Measurements from ENCODE around the gene FTL. TPM values are rescaled to one million over a fixed set of nuclear protein-coding genes. Genes with fewer than 3 reads are reported as not detected.
"Not testable (repeated sequence)": the region's sequence is repeated elsewhere in the genome, so short reads cannot be mapped to it uniquely, and the experiment has no call there.

The FTL gene
- 828 TPM for total RNA-seq

DNA sequence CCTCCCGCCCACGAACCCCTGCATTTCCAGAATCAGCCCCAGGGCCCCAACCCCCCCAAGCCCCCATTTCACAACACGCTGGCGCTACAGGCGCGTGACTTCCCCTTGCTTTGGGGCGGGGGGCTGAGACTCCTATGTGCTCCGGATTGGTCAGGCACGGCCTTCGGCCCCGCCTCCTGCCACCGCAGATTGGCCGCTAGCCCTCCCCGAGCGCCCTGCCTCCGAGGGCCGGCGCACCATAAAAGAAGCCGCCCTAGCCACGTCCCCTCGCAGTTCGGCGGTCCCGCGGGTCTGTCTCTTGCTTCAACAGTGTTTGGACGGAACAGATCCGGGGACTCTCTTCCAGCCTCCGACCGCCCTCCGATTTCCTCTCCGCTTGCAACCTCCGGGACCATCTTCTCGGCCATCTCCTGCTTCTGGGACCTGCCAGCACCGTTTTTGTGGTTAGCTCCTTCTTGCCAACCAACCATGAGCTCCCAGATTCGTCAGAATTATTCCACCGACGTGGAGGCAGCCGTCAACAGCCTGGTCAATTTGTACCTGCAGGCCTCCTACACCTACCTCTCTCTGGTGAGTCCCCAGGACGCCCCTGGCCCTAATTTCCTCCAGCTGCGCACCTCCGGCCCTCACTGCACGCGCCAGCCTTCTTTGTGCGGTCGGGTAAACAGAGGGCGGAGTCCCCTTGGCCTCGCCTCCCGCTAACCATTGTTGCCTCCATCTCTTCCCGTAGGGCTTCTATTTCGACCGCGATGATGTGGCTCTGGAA, at the start of gene FTL:
FTL (plus strand) TSS at position 270 of the 766 bp plus-strand sequence; CDS start at position 469, 199 bp downstream.
- DNase-seq: peak; percentile 94

DNA sequence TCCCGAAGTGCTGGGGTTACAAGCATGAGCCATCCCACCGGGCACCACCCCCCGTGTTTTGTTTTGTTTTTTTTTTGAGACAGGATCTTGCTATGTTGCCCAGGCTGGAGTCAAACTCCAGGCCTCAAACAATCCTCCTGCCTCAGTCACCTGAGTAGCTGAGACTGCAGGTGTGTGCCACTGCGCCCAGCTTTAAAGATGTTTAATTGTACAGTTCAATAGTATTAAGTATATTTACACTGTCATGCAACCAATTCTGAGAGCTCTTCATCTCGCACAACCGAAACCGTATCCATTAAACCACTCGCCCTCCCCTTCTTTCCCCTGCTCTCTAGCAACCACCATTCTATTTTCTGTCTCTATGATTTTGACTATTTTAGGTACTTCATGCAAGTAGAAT, 49.4 kb upstream of the FTL start:
- no peak for DNase-seq

DNA sequence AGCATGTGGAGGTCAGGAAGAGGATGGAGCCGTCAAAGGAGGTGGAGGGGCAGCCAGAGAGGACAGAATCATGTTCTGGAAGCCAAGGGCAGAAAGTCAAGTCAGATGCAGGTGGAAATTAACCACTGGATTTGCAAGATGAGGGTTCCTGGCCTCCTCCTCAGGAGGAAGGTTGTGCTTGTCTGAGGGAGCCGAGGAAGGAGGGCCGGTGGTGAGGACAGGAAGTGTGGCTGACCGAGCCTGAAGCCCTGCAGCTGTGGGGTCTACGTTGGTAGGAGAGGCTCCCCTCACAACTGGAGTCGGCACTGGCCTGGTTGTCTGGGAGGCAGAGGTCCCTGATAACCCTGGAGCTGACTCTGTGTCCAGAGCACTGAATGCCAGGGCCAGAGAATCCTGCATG, 47.0 kb upstream of the FTL start:
- no peak for DNase-seq

DNA sequence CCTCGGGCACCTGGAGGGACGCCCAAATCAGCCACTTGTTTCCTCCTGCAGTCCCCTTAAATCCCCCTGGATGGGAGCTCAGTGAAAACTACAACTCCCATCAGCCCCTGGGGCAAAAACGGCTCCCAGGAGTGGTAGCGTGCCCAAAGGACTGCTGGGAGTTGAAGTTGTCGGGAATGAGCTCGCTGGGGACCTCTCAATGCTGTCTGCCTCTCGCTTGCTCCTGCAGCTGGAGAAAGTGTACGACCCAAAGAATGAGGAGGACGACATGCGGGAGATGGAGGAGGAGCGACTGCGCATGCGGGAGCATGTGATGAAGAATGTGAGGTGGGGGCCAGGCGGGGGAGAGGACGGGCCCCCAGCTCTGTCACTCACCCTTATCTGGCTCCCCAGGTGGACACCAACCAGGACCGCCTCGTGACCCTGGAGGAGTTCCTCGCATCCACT, 46.3 kb upstream of the FTL start:
- no peak for DNase-seq

DNA sequence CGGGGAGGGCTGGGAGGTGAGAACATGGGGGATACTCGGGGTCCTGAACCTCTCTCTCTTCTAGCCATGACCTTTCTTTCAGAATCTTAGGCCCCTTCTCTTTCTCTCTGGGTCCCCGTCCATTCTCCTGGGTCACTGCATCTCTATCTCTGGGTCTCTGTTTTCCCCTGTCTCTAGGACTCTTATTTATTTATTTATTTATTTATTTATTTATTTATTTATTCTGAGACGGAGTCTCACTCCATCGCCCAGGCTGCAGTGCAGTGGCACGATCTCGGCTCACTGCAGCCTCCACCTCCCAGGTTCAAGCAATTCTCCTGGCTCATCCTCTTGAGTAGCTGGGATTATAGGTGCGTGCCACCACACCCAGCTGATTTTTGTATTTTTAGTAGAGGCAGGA, 45.8 kb upstream of the FTL start:
- not testable (repeated sequence) for DNase-seq

DNA sequence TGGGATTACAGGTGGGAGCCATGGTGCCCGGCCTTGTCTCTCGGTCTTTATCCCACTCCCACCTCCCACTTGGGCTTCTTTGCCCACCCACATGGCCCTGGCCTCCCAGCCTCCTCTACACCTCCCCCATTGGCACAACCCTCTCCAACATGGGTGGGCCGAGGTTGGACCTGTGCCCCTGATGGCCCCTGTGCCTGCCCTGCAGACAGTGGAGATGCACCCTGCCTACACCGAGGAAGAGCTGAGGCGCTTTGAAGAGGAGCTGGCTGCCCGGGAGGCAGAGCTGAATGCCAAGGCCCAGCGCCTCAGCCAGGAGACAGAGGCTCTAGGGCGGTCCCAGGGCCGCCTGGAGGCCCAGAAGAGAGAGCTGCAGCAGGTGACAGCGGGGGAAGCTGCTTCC, 44.2 kb upstream of the FTL start:
- no peak for DNase-seq

DNA sequence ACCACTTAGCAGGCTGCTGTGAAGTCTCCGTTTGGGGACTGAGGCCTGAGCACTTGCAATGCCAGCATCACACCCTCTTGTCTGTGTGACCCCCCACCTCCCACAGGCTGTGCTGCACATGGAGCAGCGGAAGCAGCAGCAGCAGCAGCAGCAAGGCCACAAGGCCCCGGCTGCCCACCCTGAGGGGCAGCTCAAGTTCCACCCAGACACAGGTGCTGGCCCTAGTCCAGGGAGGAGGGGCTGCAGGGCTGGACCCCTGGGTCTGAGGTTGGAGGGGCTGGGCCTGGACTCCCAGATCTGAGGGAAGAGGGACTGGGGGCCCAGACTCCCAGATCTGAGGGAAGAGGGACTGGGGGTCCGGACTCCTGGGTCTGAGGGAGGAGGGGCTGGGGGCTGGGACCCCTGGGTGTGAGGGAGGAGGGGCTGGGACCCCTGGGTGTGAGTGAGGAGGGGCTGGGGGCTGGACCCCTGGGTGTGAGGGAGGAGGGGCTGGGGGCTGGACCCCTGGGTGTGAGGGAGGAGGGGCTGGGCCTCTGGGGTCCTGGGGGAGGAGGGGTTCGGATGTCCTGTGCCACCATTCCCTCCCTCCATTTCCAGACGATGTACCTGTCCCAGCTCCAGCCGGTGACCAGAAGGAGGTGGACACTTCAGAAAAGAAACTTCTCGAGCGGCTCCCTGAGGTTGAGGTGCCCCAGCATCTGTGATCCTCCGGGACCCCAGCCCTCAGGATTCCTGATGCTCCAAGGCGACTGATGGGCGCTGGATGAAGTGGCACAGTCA, 43.2 kb upstream of the FTL start:
- no peak for DNase-seq

DNA sequence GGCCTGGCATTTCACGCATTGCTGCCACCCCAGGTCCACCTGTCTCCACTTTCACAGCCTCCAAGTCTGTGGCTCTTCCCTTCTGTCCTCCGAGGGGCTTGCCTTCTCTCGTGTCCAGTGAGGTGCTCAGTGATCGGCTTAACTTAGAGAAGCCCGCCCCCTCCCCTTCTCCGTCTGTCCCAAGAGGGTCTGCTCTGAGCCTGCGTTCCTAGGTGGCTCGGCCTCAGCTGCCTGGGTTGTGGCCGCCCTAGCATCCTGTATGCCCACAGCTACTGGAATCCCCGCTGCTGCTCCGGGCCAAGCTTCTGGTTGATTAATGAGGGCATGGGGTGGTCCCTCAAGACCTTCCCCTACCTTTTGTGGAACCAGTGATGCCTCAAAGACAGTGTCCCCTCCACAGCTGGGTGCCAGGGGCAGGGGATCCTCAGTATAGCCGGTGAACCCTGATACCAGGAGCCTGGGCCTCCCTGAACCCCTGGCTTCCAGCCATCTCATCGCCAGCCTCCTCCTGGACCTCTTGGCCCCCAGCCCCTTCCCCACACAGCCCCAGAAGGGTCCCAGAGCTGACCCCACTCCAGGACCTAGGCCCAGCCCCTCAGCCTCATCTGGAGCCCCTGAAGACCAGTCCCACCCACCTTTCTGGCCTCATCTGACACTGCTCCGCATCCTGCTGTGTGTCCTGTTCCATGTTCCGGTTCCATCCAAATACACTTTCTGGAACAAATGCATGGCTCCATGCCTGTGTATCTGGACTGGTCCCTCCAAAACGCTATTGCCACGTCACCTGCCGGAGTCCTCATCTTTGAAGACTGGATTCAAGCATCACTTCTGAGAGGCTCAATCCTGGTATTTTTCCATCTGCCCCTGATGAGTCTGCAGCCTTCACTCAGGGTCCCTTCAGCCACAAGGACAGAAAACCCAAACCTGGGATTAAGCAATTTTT, 42.3 kb upstream of the FTL start:
- DNase-seq: no peak

DNA sequence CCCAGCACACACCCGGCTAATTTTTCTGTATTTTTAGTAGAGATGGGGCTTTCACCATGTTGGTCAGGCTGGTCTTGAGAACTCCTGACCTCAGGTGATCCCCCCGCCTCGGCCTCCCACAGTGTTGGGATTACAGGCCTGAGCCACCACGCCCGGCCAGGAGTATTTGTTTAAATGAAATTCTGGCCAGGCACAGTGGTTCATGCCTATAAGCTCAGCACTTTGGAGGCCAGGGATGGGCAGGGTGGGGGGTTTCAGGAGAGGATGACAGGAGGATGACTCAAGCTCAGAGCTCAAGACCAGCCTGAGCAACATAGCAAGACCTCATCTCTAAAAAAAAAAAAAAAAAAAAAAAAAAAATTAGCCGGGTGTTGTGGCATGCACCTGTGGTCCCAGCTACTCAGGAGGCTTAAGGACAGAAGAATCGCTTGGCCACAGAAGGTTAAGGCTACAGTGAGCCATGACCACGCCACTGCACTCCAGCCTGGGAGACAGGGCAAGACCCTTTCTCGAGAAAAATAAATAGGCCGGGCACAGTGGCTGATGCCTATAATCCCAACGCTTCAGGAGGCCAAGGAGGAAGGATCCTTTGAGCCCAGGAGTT, 39.8 kb upstream of the FTL start:
- no peak for DNase-seq

DNA sequence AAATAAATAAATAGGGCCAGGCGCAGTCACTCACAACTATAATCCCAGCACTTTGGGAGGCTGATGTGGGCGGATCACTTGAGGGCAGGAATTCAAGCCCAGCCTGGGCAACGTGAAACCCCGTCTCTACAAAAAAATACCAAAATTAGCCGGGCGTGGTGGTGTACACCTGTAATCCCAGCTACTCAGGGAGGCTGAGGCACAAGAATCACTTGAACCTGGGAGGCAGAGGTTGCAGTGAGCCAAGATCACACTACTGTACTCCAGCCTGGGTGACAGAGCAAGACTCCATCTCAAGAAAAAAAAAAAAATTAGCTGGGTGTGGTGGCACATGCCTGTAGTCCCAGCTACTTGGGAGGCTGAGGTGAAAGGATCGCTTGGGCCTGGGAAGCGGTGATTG, 39.2 kb upstream of the FTL start:
- DNase-seq: not testable (repeated sequence)

DNA sequence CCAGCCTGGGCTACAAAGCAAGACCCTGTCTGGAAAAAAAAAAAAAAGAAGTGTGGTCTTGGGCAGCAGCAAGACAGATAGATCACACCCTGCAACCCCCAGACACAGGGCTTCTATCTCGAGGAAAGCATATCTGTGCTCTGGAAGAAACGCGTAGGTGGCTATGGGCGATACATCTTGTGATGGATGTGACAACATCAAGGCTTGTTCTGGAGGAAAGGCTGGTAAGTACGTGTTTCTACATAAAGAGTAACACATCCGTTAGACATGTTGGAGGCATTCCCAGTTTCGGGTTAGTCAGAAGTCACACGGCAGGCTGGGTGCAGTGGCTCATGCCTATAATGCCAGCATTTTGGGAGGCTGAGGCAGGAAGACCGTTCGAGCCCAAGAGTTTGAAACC, 38.2 kb upstream of the FTL start:
- DNase-seq: peak; percentile 27

DNA sequence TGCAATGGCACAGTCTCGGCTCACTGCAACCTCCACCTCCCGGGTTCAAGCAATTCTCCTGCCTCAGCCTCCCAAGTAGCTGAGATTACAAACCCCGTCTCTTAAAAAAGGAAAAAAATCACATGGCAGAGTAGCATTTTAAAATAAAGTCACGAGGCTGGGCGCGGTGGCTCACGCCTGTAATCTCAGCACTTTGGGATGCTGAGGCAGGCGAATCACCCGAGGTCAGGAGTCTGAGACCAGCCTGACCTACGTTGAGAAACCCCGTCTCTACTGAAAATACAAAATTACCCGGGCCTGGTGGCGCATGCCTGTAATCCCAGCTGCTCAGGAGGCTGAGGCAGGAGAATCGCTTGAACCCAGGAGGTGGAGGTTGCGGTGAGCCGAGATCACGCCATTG, 37.4 kb upstream of the FTL start:
- not testable (repeated sequence) for DNase-seq

DNA sequence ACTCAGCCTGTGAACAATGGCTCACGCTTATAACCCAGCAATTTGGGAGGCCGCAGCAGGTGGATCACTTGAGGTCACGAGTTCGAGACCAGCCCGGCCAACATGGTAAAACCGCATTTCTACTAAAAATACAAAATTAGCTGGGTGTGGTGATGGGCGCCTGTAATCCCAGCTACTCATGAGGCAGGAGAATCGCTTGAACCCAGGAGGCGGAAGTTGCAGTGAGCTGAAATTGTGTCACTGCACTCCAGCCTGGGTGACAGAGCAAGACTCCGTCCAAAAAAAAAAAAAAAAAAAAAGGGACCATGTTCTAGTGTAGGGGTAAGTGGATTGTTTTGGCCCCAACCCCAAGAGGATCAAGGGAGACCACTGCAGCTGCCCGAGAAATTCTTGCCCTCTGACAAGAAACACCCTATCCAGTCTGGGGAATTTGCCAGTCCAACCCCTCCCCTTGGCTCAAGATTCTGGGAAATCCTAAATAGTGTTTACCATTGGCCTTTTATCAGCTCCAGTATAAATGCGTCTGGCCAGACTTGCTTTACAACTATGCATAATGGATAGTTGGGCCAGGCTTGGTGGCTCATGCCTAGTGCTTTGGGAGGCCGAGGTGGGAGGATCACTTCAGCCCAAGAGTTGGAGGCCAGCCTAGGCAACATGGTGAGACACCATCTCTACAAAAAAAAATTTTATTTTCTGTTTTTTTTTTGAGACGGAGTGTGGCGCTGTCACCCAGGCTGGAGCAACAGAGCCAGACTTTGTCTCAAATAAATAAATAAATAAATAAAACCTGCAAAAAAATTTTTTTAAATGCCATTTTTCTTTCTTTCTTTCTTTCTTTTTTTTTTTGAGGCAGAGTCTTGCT, 36.7 kb upstream of the FTL start:
- DNase-seq: no peak

DNA sequence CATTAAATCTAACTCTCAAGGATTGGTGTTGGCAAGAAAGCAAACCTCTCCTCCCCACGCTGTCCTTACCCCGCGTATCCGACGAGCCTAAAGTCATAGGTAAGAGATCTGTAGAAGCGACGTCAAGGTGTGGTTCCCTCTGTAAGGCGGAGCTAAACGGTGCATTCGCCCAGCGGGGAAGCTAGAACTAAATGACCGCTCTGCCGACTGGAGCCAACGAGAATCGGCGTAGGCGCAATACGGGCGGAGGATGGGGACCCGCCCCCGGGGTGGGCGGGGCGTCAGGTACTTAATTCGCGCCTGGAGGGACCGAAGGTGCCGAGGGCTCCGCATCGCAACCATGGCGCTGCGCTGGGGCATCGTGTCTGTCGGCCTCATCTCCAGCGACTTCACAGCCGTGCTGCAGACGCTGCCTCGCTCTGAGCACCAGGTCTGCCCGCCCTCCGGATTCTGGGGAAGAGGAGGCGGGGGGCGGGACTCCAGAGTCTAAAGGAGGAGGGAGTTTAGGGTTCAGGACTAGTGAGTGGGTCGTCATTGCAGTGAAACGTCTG, 31.7 kb upstream of the FTL start, which contains the start of gene DHDH:
DHDH (plus strand) TSS at position 318 of the 551 bp plus-strand sequence; CDS start at position 341, 23 bp downstream.
- no peak for DNase-seq

DNA sequence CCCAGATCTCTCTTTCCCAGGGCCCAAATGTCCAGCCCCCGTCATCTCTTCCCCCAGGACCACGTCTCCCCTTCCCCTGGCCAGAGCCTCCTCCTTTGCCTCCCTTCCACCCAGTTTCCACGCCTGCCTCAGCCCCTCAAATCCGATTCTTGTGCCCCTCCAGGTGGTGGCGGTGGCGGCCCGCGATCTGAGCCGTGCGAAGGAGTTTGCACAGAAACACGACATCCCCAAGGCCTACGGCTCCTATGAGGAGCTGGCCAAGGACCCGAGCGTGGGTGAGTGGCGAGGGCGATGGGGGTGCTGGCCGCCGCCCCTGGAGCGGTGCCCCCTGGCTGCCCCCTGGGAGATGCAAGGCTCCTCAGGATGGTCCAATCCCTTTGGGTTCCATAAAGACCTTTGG, 30.3 kb upstream of the FTL start:
- DNase-seq: no peak

DNA sequence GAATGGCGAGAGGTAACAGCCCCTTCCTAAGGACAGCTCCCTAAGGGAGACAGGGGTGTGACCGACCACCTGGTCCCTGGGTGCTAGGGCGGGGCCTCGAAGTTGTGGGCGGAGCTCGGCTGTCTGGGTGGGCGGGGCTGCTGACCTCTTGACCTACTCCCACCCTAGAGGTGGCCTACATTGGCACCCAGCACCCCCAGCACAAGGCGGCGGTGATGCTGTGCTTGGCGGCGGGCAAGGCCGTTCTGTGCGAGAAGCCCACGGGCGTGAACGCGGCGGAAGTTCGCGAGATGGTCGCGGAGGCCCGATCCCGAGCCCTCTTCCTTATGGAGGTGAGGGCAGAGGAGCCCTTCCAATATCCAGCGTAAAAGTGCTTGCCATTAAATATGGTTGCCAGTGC, 29.2 kb upstream of the FTL start:
- no peak for DNase-seq

DNA sequence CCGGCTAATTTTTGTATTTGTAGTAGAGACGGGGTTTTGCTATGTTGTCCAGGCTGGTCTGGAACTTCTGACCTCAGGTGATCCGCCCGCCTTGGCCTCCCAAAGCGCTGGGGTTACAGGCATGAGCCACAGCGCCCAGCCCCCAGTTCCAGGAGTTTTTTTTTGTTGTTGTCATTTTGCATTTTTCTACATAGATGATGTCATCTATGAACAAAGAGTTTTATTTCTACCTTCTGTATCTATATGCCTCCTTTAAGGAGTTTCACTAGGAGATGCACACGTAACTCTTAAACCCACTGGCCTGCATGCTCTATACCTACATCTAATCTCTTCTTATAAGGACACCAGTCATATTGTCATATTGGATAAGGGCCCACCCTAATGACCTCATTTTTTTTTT, 26.9 kb upstream of the FTL start:
- no peak for DNase-seq

DNA sequence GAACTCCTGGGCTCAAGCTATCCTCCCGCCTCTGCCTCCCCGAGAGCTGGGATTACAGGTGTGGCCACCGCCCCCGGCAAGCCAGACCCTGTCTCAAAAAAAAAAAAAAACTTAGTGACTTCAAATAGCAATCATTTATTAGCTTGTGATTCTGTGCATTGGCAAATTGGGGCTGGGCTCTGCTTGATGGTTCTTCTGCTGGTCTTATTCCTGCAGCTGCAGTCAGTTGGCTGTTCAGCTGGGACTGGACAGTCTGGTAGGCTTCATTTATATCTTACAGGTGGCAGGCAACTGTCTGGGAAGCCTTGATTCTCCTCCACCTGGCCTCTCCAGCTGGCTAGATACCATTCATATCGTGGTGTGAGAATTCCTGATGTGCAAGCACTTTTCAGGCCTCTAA, 24.2 kb upstream of the FTL start:
- no peak for DNase-seq

DNA sequence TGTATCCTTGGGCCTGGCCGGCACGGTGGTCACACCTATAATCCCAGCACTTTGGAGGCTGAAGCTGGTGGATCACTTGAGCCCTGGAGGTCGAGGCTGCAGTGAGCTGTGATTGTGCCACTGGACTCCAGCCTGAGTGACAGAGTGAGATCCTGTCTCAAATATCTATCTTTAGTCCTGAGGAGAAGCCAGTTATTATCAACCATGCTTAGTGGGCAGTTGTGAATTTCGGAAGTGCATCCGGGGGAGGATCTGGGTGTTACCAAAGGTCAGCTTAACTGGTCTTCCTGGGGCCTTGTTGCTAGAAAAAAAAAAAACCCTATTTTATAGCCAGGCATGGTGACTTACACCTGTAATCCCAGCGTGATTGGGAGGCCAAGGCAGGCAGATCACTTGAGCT, 22.0 kb upstream of the FTL start:
- DNase-seq: no peak

DNA sequence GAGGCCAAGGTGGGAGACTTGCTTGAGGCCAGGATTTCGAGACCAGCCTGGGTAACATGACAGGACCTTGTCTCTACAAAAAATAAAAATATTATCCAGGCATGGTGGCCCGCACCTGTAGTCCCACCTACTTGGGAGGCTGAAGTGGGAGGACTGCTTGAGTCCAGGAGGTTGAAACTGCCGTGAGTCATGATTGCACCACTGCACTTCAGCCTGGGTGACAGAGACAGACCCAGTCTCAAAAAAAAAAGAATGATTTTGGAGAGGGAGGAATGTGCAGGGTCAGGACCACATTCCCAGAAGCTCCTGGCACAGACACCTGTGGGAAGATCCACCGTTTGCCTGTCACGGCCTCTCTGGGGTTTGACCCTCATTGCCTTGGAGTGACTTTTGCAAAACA, 19.7 kb upstream of the FTL start:
- DNase-seq: no peak

DNA sequence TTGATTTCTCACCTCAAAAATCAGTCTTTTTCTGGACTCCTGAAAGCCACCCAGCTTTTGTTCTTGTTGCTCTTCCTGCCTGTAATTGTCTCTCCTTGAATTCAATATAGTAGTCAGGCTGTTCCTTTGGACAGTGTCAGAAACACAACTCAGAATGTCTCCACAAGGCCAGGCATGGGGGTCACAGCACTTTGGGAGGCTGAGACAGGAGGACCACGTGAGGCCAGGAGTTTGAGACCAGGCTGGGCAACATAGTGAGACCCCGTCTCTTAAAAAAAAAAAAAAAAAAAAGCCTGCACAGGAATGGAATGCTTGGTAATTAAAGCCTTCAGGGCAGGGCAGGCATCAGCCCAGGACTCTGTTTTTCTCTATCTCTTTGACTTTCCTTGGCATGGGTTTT, 19.3 kb upstream of the FTL start:
- no peak for DNase-seq
